Breast epithelium (tissue), 3 donors: ENCODE results near the gene MAN1C1.

Experiments used
- CTCF ChIP-seq, 3 donors: fragments of 450-650 bp; IDR thresholded peaks; one replicate each; pipeline ENCODE4 v1.5.1; 2016 to 2017; ENCODE audit warnings: antibody characterized with exemption in 3 of 3, mild to moderate bottlenecking in 3 of 3, moderate library complexity in 3 of 3
- POLR2AphosphoS5 ChIP-seq, 3 donors: sonication (generic); formaldehyde crosslinking; IDR thresholded peaks; one replicate each; pipeline ENCODE4 v1.6.1; 2017; ENCODE audit warnings: antibody characterized with exemption in 3 of 3

GRCh38 chr1:25569597-25570396 lies 46.8 kb upstream of the MAN1C1 start:
- no peak for TF ChIP-seq POLR2AphosphoS5 (IDR thresholded peaks at IDR 0.05)
- no peak for TF ChIP-seq CTCF (IDR thresholded peaks at IDR 0.05)
